Activated naive CD4-positive, alpha-beta T cell (primary cell): ENCODE data around the gene CDCA7L.

ENCODE experiments used
- DNase-seq, 4 experiments: peaks; one replicate each; lab custom pipeline; 2025; lab: John Stamatoyannopoulos, UW

Gene CDCA7L

GRCh38 chr7:21945454-21946221 is at the start of gene CDCA7L:
Gene CDCA7L (minus strand): TSS chr7:21945899. CDS start chr7:21945804, 95 bp downstream.
- DNase-seq: peak; percentile 27 to 54 (median 47)

- no peak for DNase-seq
Observed at GRCh38 chr7:21986096-21986495, 40.4 kb upstream of the CDCA7L start.

- DNase-seq: no peak
Observed at GRCh38 chr7:21984042-21984441, 38.3 kb upstream of the CDCA7L start.

- DNase-seq: no peak
Observed at GRCh38 chr7:21983056-21983455, 37.4 kb upstream of the CDCA7L start.

- no peak for DNase-seq
Observed at GRCh38 chr7:21981524-21981923, 35.8 kb upstream of the CDCA7L start.

- DNase-seq: no peak
Observed at GRCh38 chr7:21980926-21981500, 35.3 kb upstream of the CDCA7L start.

- no peak for DNase-seq
Observed at GRCh38 chr7:21972397-21972784, 26.7 kb upstream of the CDCA7L start.

- no peak for DNase-seq
Observed at GRCh38 chr7:21971780-21972396, 26.2 kb upstream of the CDCA7L start.

- DNase-seq: no peak
Observed at GRCh38 chr7:21969822-21970221, 24.1 kb upstream of the CDCA7L start.

GRCh38 chr7:21967598-21968003 is 21.9 kb upstream of the CDCA7L start:
- DNase-seq: peak in 1 of 4 experiments; percentile 1

- DNase-seq: no peak
Observed at GRCh38 chr7:21966271-21966670, 20.6 kb upstream of the CDCA7L start.

GRCh38 chr7:21965291-21965690 is 19.6 kb upstream of the CDCA7L start:
- no peak for DNase-seq

- no peak for DNase-seq
Observed at GRCh38 chr7:21962677-21963076, 17.0 kb upstream of the CDCA7L start.

- DNase-seq: no peak
Observed at GRCh38 chr7:21960922-21961321, 15.2 kb upstream of the CDCA7L start.

- no peak for DNase-seq
Observed at GRCh38 chr7:21959387-21959776, 13.7 kb upstream of the CDCA7L start.

- DNase-seq: no peak
Observed at GRCh38 chr7:21953781-21954180, 8.1 kb upstream of the CDCA7L start.

GRCh38 chr7:21948887-21949540 is 3.3 kb upstream of the CDCA7L start:
- no peak for DNase-seq

GRCh38 chr7:21948364-21948763 is 2.7 kb upstream of the CDCA7L start:
- DNase-seq: no peak

GRCh38 chr7:21947946-21948345 is 2.2 kb upstream of the CDCA7L start:
- DNase-seq: no peak

- no peak for DNase-seq
Observed at GRCh38 chr7:21947056-21947455, 1.4 kb upstream of the CDCA7L start.

GRCh38 chr7:21946222-21946709 is 567 bp upstream of the CDCA7L start:
- DNase-seq: no peak

- DNase-seq: peak in 2 of 4 experiments; percentile 18 to 19
Observed at GRCh38 chr7:21944616-21945453, 864 bp downstream of the CDCA7L start.
